MM.1S (cell line): Measurements from ENCODE around the gene PMPCA.
A peak's percentile ranks its signal among the peaks of the same experiment; 100 is the strongest.

Experiments
- DNase-seq: peaks from one replicate; pipeline ENCODE4 v3.0.0-alpha.2; 2015
- H2AFZ ChIP-seq: fragments of 300-600 bp; sonication (generic); 2 replicates; pipeline ENCODE4 v1.6.0; 2016; ENCODE audit warnings: antibody characterized with exemption, low read length
- H3F3A ChIP-seq: fragments of 300-600 bp; sonication (generic); 2 replicates; pipeline ENCODE4 v1.6.1; 2016; ENCODE audit warnings: mild to moderate bottlenecking, antibody characterized with exemption, low read length, moderate library complexity, mixed read lengths; ENCODE audit not compliant: insufficient read depth
- H3K27ac ChIP-seq: fragments of 300-600 bp; sonication (generic); 2 replicates; pipeline ENCODE4 v1.5.1; 2016; ENCODE audit warnings: mild to moderate bottlenecking, low read length
- H3K27me3 ChIP-seq: fragments of 300-600 bp; sonication (generic); replicated peaks from 2 replicates; pipeline ENCODE4 v1.6.0; 2016; ENCODE audit warnings: low read length; ENCODE audit not compliant: insufficient read depth
- H3K36me3 ChIP-seq: fragments of 300-600 bp; sonication (generic); replicated peaks from 2 replicates; pipeline ENCODE4 v1.6.1; 2016; ENCODE audit warnings: mild to moderate bottlenecking, low read length, mixed read lengths; ENCODE audit not compliant: insufficient read depth
- H3K4me1 ChIP-seq: fragments of 300-600 bp; sonication (generic); 2 replicates; pipeline ENCODE4 v1.6.1; 2016; ENCODE audit warnings: low read length, mixed read lengths
- H3K4me2 ChIP-seq: fragments of 300-600 bp; sonication (generic); 2 replicates; pipeline ENCODE4 v1.6.0; 2016; ENCODE audit warnings: low read depth, low read length
- H3K4me3 ChIP-seq: fragments of 300-600 bp; sonication (generic); 2 replicates; pipeline ENCODE4 v1.5.1; 2016; ENCODE audit warnings: low read length, mixed read lengths
- H3K79me2 ChIP-seq: fragments of 300-600 bp; sonication (generic); 2 replicates; pipeline ENCODE4 v1.6.1; 2016; ENCODE audit warnings: mixed run types, low read length, mixed read lengths
- H3K9ac ChIP-seq: fragments of 300-600 bp; sonication (generic); 2 replicates; pipeline ENCODE4 v1.6.1; 2016; ENCODE audit warnings: low read length, mixed read lengths
- H3K9me2 ChIP-seq: fragments of 300-600 bp; sonication (generic); replicated peaks from 2 replicates; pipeline ENCODE4 v1.6.1; 2016; ENCODE audit warnings: mild to moderate bottlenecking, low read length, mixed read lengths; ENCODE audit not compliant: insufficient read depth
- H3K9me3 ChIP-seq: fragments of 300-600 bp; sonication (generic); replicated peaks from 2 replicates; pipeline ENCODE4 v1.6.1; 2016; ENCODE audit warnings: mild to moderate bottlenecking, low read length, mixed read lengths; ENCODE audit not compliant: insufficient read depth
- H4K20me1 ChIP-seq: fragments of 300-600 bp; sonication (generic); 2 replicates; pipeline ENCODE4 v1.6.1; 2016; ENCODE audit warnings: mild to moderate bottlenecking, low read length, moderate library complexity, mixed read lengths; ENCODE audit not compliant: insufficient read depth
- CTCF ChIP-seq: fragments of 300-600 bp; sonication (generic); IDR thresholded peaks from 2 replicates; pipeline ENCODE4 v1.5.1; 2016; ENCODE audit warnings: antibody characterized with exemption, low read length, mixed read lengths
- EZH2 ChIP-seq: fragments of 300-600 bp; sonication (generic); optimal IDR thresholded peaks from 2 replicates; pipeline ENCODE3; 2017; ENCODE audit warnings: low read depth, mild to moderate bottlenecking, antibody characterized with exemption, low read length, mixed read lengths
- EZH2phosphoT487 ChIP-seq: fragments of 300-600 bp; sonication (generic); IDR thresholded peaks from 2 replicates; pipeline ENCODE4 v1.6.1; 2018; ENCODE audit warnings: antibody characterized with exemption, low read length

PMPCA gene

GRCh38 chr9:136402067-136402466 lies 8.4 kb upstream of the PMPCA start:
- Histone ChIP-seq H3K4me1 (peaks cover 34% of the 10 kb centered on the region), H3K27me3 (no peaks in the 10 kb centered on the region), H3F3A (0 out of 2 replicates have a peak, but pooled peaks cover 4% of the 10 kb centered on the region), H3K27ac (no peak overlapping the region), H3K79me2 (peaks cover 24% of the 10 kb centered on the region), H2AFZ (no peak overlapping the region), H3K4me2 (no peak overlapping the region), H3K9ac (no peak overlapping the region), H3K4me3 (no peak overlapping the region), H3K9me3 (no peaks in the 10 kb centered on the region), H4K20me1 (no peaks in the 10 kb centered on the region), H3K36me3 (no peaks in the 10 kb centered on the region), H3K9me2 (no peaks in the 10 kb centered on the region)
- TF ChIP-seq CTCF (no peak), EZH2phosphoT487 (no peak), EZH2 (no peak)
- no peak for DNase-seq

GRCh38 chr9:136403538-136403914 lies 6.9 kb upstream of the PMPCA start:
- Histone ChIP-seq H3K4me2 (no peak overlapping the region), H3K27ac (no peak overlapping the region), H3K27me3 (no peaks in the 10 kb centered on the region), H3K79me2 (peaks cover 21% of the 10 kb centered on the region), H2AFZ (no peak overlapping the region), H3K4me1 (peaks cover 32% of the 10 kb centered on the region), H3K9me3 (no peaks in the 10 kb centered on the region), H3K4me3 (no peak overlapping the region), H3K36me3 (no peaks in the 10 kb centered on the region), H4K20me1 (no peaks in the 10 kb centered on the region), H3K9me2 (no peaks in the 10 kb centered on the region), H3F3A (0 out of 2 replicates have a peak, but pooled peaks cover 4% of the 10 kb centered on the region), H3K9ac (no peak overlapping the region)
- no peak for DNase-seq
- no peak for TF ChIP-seq EZH2phosphoT487
- no peak for TF ChIP-seq CTCF
- no peak for TF ChIP-seq EZH2

GRCh38 chr9:136403915-136404800 lies 6.3 kb upstream of the PMPCA start:
- Histone ChIP-seq H3K9me3 (no peaks in the 10 kb centered on the region), H3K27me3 (no peaks in the 10 kb centered on the region), H3K27ac (peak overlapping the region; percentile 43; the same call in 1 of the 2 replicates), H3K36me3 (no peaks in the 10 kb centered on the region), H3F3A (0 out of 2 replicates have a peak, but pooled peaks cover 4% of the 10 kb centered on the region), H4K20me1 (no peaks in the 10 kb centered on the region), H3K79me2 (peaks cover 20% of the 10 kb centered on the region), H3K9ac (no peak overlapping the region; the same call in 1 of the 2 replicates), H2AFZ (no peak overlapping the region), H3K9me2 (no peaks in the 10 kb centered on the region), H3K4me1 (peaks cover 27% of the 10 kb centered on the region), H3K4me2 (peak overlapping the region; percentile 47), H3K4me3 (no peak overlapping the region)
- no peak for DNase-seq
- TF ChIP-seq EZH2phosphoT487, result no peak
- TF ChIP-seq CTCF, result no peak
- no peak for TF ChIP-seq EZH2
